ENCODE data around the gene SS18L1. TPM values are rescaled to one million over a fixed set of nuclear protein-coding genes. Genes with fewer than 3 reads are reported as not detected.

The SS18L1 gene
- total RNA-seq, 1 experiment from 2014 or later: 17.9 TPM

GRCh38 chr20:62212299-62212698, 68.7 kb downstream of the SS18L1 start:
- no peak for ATAC-seq
- Histone ChIP-seq H4K20me1 (ENCODE audit: low read length) (peaks cover 5% of the 10 kb centered on the region; the same call in 1 of the 2 replicates), H3K9me3 (ENCODE audit: low read length) (no peaks in the 10 kb centered on the region), H3K36me3 (ENCODE audit: low read depth, low read length) (no peaks in the 10 kb centered on the region), H3K27me3 (ENCODE audit: low read length) (peaks cover 15% of the 10 kb centered on the region), H3K4me1 (ENCODE audit: insufficient read depth, low read length) (peaks cover 13% of the 10 kb centered on the region), H3K79me2 (ENCODE audit: low read length) (no peaks in the 10 kb centered on the region), H2AFZ (ENCODE audit: low read length) (no peak overlapping the region), H3K4me2 (ENCODE audit: low read length) (no peak overlapping the region), H3K9ac (ENCODE audit: low read length) (no peak overlapping the region), H3K9me2 (replicated peaks; ENCODE audit: low read length) (no peaks in the 10 kb centered on the region), H3K4me3 (ENCODE audit: low read length) (no peak overlapping the region), H3F3A (ENCODE audit: low read length, unreplicated experiment) (no peaks in the 10 kb centered on the region), H3K27ac (ENCODE audit: low read length) (no peak overlapping the region)
- no peak for TF ChIP-seq EZH2 (IDR thresholded peaks at IDR 0.05; ENCODE audit: low read length, unreplicated experiment)
- no peak for TF ChIP-seq EZH2phosphoT487 (IDR thresholded peaks at IDR 0.05; ENCODE audit: borderline replicate concordance, low read length)
- TF ChIP-seq CTCF (conservative IDR thresholded peaks at IDR 0.05; ENCODE audit: low read depth, low read length): no peak
- intact Hi-C loops (cut with micrococcal nuclease): no loop called here
- ChIA-PET POLR2A (ENCODE audit: unreplicated experiment) (no interaction called here), CTCF (no interaction called here)
- BruUV-seq (replicated peaks): no TSS peak
- no peak for DNase-seq

GRCh38 chr20:62214067-62214466, 70.5 kb downstream of the SS18L1 start:
- Histone ChIP-seq H3K9ac (ENCODE audit: low read length) (no peak overlapping the region), H3F3A (ENCODE audit: low read length, unreplicated experiment) (no peaks in the 10 kb centered on the region), H3K9me2 (replicated peaks; ENCODE audit: low read length) (no peaks in the 10 kb centered on the region), H3K27ac (ENCODE audit: low read length) (no peak overlapping the region), H3K27me3 (ENCODE audit: low read length) (peaks cover 20% of the 10 kb centered on the region), H4K20me1 (ENCODE audit: low read length) (peaks cover 5% of the 10 kb centered on the region; the same call in 1 of the 2 replicates), H3K79me2 (ENCODE audit: low read length) (no peaks in the 10 kb centered on the region), H3K4me3 (ENCODE audit: low read length) (no peak overlapping the region), H3K36me3 (ENCODE audit: low read depth, low read length) (no peaks in the 10 kb centered on the region), H3K4me1 (ENCODE audit: insufficient read depth, low read length) (peaks cover 7% of the 10 kb centered on the region), H3K9me3 (ENCODE audit: low read length) (no peaks in the 10 kb centered on the region), H3K4me2 (ENCODE audit: low read length) (no peak overlapping the region), H2AFZ (ENCODE audit: low read length) (no peak overlapping the region)
- no TSS peak for BruUV-seq (replicated peaks)
- intact Hi-C loops (cut with micrococcal nuclease): no loop called here
- DNase-seq: no peak
- ChIA-PET CTCF (no interaction called here), POLR2A (ENCODE audit: unreplicated experiment) (no interaction called here)
- TF ChIP-seq EZH2phosphoT487 (IDR thresholded peaks at IDR 0.05; ENCODE audit: borderline replicate concordance, low read length) (no peak), CTCF (conservative IDR thresholded peaks at IDR 0.05; ENCODE audit: low read depth, low read length) (no peak), EZH2 (IDR thresholded peaks at IDR 0.05; ENCODE audit: low read length, unreplicated experiment) (no peak)
- ATAC-seq: no peak

GRCh38 chr20:62215020-62215990, 71.7 kb downstream of the SS18L1 start:
- DNase-seq: no peak
- Histone ChIP-seq H3K9me3 (ENCODE audit: low read length) (no peaks in the 10 kb centered on the region), H3K4me1 (ENCODE audit: insufficient read depth, low read length) (no peaks in the 10 kb centered on the region), H3K27ac (ENCODE audit: low read length) (no peak overlapping the region), H3F3A (ENCODE audit: low read length, unreplicated experiment) (no peaks in the 10 kb centered on the region), H3K79me2 (ENCODE audit: low read length) (no peaks in the 10 kb centered on the region), H3K4me2 (ENCODE audit: low read length) (no peak overlapping the region), H4K20me1 (ENCODE audit: low read length) (no peaks in the 10 kb centered on the region), H3K36me3 (ENCODE audit: low read depth, low read length) (no peaks in the 10 kb centered on the region), H3K4me3 (ENCODE audit: low read length) (no peak overlapping the region), H2AFZ (ENCODE audit: low read length) (no peak overlapping the region), H3K9me2 (replicated peaks; ENCODE audit: low read length) (no peaks in the 10 kb centered on the region), H3K9ac (ENCODE audit: low read length) (no peak overlapping the region), H3K27me3 (ENCODE audit: low read length) (peaks cover 27% of the 10 kb centered on the region)
- no peak for TF ChIP-seq EZH2 (IDR thresholded peaks at IDR 0.05; ENCODE audit: low read length, unreplicated experiment)
- TF ChIP-seq EZH2phosphoT487 (IDR thresholded peaks at IDR 0.05; ENCODE audit: borderline replicate concordance, low read length): no peak
- no peak for TF ChIP-seq CTCF (conservative IDR thresholded peaks at IDR 0.05; ENCODE audit: low read depth, low read length)
- ChIA-PET POLR2A (ENCODE audit: unreplicated experiment) (no interaction called here), CTCF (no interaction called here)
- ATAC-seq: peak; percentile 41
- no TSS peak for BruUV-seq (replicated peaks)
- intact Hi-C loops (cut with micrococcal nuclease): no loop called here
